HepG2 (cell line): ENCODE measurements around the gene PLEKHN1. TPM values are rescaled to one million over a fixed set of nuclear protein-coding genes. Genes with fewer than 3 reads are reported as not detected.

Experiments
- AGO1 ChIP-seq: fragments of 200-400 bp; formaldehyde crosslinking; IDR thresholded peaks from 2 replicates; pipeline ENCODE4 v1.6.1; 2017; ENCODE audit warnings: mild to moderate bottlenecking, low read depth, low read length, moderate library complexity; ENCODE audit not compliant: poor library complexity, severe bottlenecking
- ATF7 ChIP-seq, 2 experiments: fragments of 450-650 bp in 1 of 2; sonication (generic) in 1 of 2; formaldehyde crosslinking in 1 of 2; IDR thresholded peaks; 2 replicates each; pipeline versions ENCODE4 v1.4.0 to v1.6.1; 2016 to 2020; ENCODE audit warnings: antibody characterized with exemption in 1 of 2, mild to moderate bottlenecking in 1 of 2, missing genetic modification reagents in 1 of 2
- EZH2 ChIP-seq: conservative IDR thresholded peaks from 2 replicates; pipeline ENCODE4 v1.6.1; 2012; ENCODE audit warnings: mild to moderate bottlenecking, low read depth, low read length, moderate library complexity
- HES4 ChIP-seq: sonication (generic); formaldehyde crosslinking; IDR thresholded peaks from 2 replicates; pipeline ENCODE4 v1.9.0; 2021; ENCODE audit warnings: mild to moderate bottlenecking, missing genetic modification reagents, borderline replicate concordance
- NFKBIZ ChIP-seq: IDR thresholded peaks from 2 replicates; pipeline ENCODE4 v1.6.1; 2018; ENCODE audit warnings: missing genetic modification reagents, missing compliant biosample characterization
- PCBP1 ChIP-seq: fragments of 200-400 bp; formaldehyde crosslinking; IDR thresholded peaks from 2 replicates; pipeline ENCODE4 v1.6.1; 2017; ENCODE audit warnings: mild to moderate bottlenecking, low read depth, low read length, borderline replicate concordance
- SRY ChIP-seq: sonication (generic); formaldehyde crosslinking; IDR thresholded peaks from 2 replicates; pipeline ENCODE4 v1.8.0; 2022; ENCODE audit warnings: mild to moderate bottlenecking, missing genetic modification reagents
- ZNF138 ChIP-seq: sonication (generic); formaldehyde crosslinking; IDR thresholded peaks from 2 replicates; pipeline ENCODE4 v1.5.0; 2020; ENCODE audit warnings: mild to moderate bottlenecking, low read depth, missing genetic modification reagents
- ZNF33A ChIP-seq: sonication (generic); formaldehyde crosslinking; IDR thresholded peaks from 2 replicates; pipeline ENCODE4 v1.5.1; 2020; ENCODE audit warnings: missing genetic modification reagents, mild to moderate bottlenecking, moderate library complexity, borderline replicate concordance
- ZNF598 ChIP-seq: sonication (generic); formaldehyde crosslinking; IDR thresholded peaks from 2 replicates; pipeline ENCODE4 v1.5.1; 2020; ENCODE audit warnings: mild to moderate bottlenecking, missing genetic modification reagents, borderline replicate concordance
- ZNF746 ChIP-seq: sonication (generic); formaldehyde crosslinking; IDR thresholded peaks from 2 replicates; pipeline ENCODE4 v1.8.0; 2022; ENCODE audit warnings: mild to moderate bottlenecking, missing genetic modification reagents
- ZSCAN29 ChIP-seq: sonication (generic); formaldehyde crosslinking; conservative IDR thresholded peaks from 2 replicates; pipeline ENCODE4 v1.4.0; 2020; ENCODE audit warnings: mild to moderate bottlenecking, missing genetic modification reagents
- polyA plus RNA-seq, 8 experiments: library from polyadenylated mRNA; depleted of rRNA in 3 of 8; stranded (reverse) in 7 of 8; unstranded in 1 of 8; fragments of >200 nt; fragmentation: Illumina TruSeq in 4 of 8; extraction: Trizol in 4 of 8; gene quantifications; 2 replicates each; pipeline versions ENCODE4 v1.2.1 to v1.2.3, GENCODE V29; 2011 to 2016; ENCODE audit warnings: low read depth in 4 of 8, missing spikeins in 1 of 8, mixed read lengths in 1 of 8; ENCODE audit not compliant: insufficient read depth in 1 of 8
- total RNA-seq, 5 experiments: library from RNA; depleted of rRNA; stranded (reverse); fragments of >200 nt; fragmentation: Illumina TruSeq; extraction: Trizol; gene quantifications; 2 replicates each; pipeline ENCODE4 v1.2.3, GENCODE V29; 2016; ENCODE audit warnings: low read depth in 1 of 5
- TF ChIP-seq, protein P1 (sequence below): sonication (generic); formaldehyde crosslinking; IDR thresholded peaks from 2 replicates; pipeline ENCODE4 v1.5.0; 2020; ENCODE audit warnings: missing genetic modification reagents, mild to moderate bottlenecking, borderline replicate concordance
- TF ChIP-seq, protein P2 (sequence below): sonication (generic); formaldehyde crosslinking; IDR thresholded peaks from 2 replicates; pipeline ENCODE4 v1.5.1; 2020; ENCODE audit warnings: mild to moderate bottlenecking, missing genetic modification reagents, moderate library complexity
- TF ChIP-seq, protein P3 (sequence below): sonication (generic); formaldehyde crosslinking; IDR thresholded peaks from 2 replicates; pipeline ENCODE4 v1.4.0; 2020; ENCODE audit warnings: missing genetic modification reagents
- TF ChIP-seq, protein P4 (sequence below): sonication (generic); formaldehyde crosslinking; IDR thresholded peaks from 2 replicates; pipeline ENCODE4 v1.4.0; 2020; ENCODE audit warnings: mild to moderate bottlenecking, missing genetic modification reagents
- TF ChIP-seq, protein P5 (sequence below): sonication (generic); formaldehyde crosslinking; IDR thresholded peaks from 2 replicates; pipeline ENCODE4 v1.9.0; 2022; ENCODE audit warnings: missing genetic modification reagents, mild to moderate bottlenecking, borderline replicate concordance
- TF ChIP-seq, protein P6 (sequence below): sonication (generic); formaldehyde crosslinking; IDR thresholded peaks from 2 replicates; pipeline ENCODE4 v1.4.0; 2020; ENCODE audit warnings: missing genetic modification reagents; ENCODE audit errors: not compliant biosample characterization
- TF ChIP-seq, protein P7 (sequence below): sonication (generic); formaldehyde crosslinking; IDR thresholded peaks from 2 replicates; pipeline ENCODE4 v1.4.0; 2020; ENCODE audit warnings: mild to moderate bottlenecking, missing genetic modification reagents, borderline replicate concordance

Gene PLEKHN1
- total and polyA plus RNA-seq, 2 of the 13 experiments (the other 11 are each of a cell fraction or from before 2014, with no cell fraction given): 0.42 to 0.58 TPM

DNA sequence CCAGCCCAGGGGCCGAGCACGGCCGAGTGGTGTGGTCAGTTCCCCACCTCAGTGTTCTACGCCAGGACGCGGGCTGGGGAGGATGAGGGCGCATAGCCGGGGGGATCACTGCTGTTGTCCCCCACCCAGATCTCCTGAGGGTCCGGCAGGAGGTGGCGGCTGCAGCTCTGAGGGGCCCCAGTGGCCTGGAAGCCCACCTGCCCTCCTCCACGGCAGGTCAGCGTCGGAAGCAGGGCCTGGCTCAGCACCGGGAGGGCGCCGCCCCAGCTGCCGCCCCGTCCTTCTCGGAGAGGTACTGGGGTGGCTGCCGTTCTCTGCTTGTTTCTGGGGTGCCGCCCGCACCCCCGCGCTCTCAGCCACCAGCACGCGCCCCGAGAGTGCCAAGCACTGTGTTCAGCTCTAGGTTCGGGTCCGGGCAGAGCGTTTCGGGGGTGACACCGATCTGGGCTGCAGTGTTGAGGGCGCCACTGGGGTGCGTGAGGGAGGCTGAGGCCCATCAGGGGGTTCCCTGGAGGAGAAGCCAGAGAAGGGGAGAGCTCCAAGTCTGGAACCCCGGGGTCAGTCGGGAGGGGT, 25.2 kb upstream of the PLEKHN1 start (continued):
- TF ChIP-seq HES4 (CRISPR knock-in tag): 0 out of 2 replicates have a peak, but pooled peaks have one; percentile 19
- TF ChIP-seq, protein P1, sequence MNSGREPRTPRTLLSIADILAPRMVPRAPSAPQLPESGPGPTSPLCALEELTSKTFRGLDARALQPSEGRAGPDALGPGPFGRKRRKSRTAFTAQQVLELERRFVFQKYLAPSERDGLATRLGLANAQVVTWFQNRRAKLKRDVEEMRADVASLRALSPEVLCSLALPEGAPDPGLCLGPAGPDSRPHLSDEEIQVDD (CRISPR knock-in tag): no peak
- 0 out of 2 replicates have a peak, but pooled peaks have one; percentile 15 for TF ChIP-seq ZNF598
- TF ChIP-seq, protein P2, sequence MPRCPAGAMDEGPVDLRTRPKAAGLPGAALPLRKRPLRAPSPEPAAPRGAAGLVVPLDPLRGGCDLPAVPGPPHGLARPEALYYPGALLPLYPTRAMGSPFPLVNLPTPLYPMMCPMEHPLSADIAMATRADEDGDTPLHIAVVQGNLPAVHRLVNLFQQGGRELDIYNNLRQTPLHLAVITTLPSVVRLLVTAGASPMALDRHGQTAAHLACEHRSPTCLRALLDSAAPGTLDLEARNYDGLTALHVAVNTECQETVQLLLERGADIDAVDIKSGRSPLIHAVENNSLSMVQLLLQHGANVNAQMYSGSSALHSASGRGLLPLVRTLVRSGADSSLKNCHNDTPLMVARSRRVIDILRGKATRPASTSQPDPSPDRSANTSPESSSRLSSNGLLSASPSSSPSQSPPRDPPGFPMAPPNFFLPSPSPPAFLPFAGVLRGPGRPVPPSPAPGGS (CRISPR knock-in tag): no peak
- no peak for TF ChIP-seq ZNF33A
- TF ChIP-seq, protein P3, sequence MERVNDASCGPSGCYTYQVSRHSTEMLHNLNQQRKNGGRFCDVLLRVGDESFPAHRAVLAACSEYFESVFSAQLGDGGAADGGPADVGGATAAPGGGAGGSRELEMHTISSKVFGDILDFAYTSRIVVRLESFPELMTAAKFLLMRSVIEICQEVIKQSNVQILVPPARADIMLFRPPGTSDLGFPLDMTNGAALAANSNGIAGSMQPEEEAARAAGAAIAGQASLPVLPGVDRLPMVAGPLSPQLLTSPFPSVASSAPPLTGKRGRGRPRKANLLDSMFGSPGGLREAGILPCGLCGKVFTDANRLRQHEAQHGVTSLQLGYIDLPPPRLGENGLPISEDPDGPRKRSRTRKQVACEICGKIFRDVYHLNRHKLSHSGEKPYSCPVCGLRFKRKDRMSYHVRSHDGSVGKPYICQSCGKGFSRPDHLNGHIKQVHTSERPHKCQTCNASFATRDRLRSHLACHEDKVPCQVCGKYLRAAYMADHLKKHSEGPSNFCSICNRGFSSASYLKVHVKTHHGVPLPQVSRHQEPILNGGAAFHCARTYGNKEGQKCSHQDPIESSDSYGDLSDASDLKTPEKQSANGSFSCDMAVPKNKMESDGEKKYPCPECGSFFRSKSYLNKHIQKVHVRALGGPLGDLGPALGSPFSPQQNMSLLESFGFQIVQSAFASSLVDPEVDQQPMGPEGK (CRISPR knock-in tag): 0 out of 2 replicates have a peak, but pooled peaks have one; percentile 14
- no peak for TF ChIP-seq ZNF746 (CRISPR knock-in tag)
- TF ChIP-seq NFKBIZ (CRISPR knock-in tag): no peak
- TF ChIP-seq, protein P4, sequence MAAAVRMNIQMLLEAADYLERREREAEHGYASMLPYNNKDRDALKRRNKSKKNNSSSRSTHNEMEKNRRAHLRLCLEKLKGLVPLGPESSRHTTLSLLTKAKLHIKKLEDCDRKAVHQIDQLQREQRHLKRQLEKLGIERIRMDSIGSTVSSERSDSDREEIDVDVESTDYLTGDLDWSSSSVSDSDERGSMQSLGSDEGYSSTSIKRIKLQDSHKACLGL (CRISPR knock-in tag): no peak; the same call in 1 of the 2 replicates
- 0 out of 2 replicates have a peak, but pooled peaks have one; percentile 73 for TF ChIP-seq EZH2
- TF ChIP-seq ZSCAN29: 0 out of 2 replicates have a peak, but pooled peaks have one; percentile 13
- TF ChIP-seq, protein P5, sequence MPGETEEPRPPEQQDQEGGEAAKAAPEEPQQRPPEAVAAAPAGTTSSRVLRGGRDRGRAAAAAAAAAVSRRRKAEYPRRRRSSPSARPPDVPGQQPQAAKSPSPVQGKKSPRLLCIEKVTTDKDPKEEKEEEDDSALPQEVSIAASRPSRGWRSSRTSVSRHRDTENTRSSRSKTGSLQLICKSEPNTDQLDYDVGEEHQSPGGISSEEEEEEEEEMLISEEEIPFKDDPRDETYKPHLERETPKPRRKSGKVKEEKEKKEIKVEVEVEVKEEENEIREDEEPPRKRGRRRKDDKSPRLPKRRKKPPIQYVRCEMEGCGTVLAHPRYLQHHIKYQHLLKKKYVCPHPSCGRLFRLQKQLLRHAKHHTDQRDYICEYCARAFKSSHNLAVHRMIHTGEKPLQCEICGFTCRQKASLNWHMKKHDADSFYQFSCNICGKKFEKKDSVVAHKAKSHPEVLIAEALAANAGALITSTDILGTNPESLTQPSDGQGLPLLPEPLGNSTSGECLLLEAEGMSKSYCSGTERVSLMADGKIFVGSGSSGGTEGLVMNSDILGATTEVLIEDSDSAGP (CRISPR knock-in tag): no peak
- TF ChIP-seq ATF7 (IDR thresholded peaks at IDR 0.05): no peak
- TF ChIP-seq ATF7 (CRISPR knock-in tag; IDR thresholded peaks at IDR 0.05): 0 out of 2 replicates have a peak, but pooled peaks have one; percentile 39
- no peak for TF ChIP-seq SRY (CRISPR knock-in tag)
- no peak for TF ChIP-seq ZNF138 (CRISPR knock-in tag)
- TF ChIP-seq, protein P6, sequence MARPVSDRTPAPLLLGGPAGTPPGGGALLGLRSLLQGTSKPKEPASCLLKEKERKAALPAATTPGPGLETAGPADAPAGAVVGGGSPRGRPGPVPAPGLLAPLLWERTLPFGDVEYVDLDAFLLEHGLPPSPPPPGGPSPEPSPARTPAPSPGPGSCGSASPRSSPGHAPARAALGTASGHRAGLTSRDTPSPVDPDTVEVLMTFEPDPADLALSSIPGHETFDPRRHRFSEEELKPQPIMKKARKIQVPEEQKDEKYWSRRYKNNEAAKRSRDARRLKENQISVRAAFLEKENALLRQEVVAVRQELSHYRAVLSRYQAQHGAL: no peak
- TF ChIP-seq AGO1: peak; percentile 10
- TF ChIP-seq, protein P7, sequence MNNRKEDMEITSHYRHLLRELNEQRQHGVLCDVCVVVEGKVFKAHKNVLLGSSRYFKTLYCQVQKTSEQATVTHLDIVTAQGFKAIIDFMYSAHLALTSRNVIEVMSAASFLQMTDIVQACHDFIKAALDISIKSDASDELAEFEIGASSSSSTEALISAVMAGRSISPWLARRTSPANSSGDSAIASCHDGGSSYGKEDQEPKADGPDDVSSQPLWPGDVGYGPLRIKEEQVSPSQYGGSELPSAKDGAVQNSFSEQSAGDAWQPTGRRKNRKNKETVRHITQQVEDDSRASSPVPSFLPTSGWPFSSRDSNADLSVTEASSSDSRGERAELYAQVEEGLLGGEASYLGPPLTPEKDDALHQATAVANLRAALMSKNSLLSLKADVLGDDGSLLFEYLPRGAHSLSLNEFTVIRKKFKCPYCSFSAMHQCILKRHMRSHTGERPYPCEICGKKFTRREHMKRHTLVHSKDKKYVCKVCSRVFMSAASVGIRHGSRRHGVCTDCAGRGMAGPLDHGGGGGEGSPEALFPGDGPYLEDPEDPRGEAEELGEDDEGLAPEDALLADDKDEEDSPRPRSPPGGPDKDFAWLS: no peak
- 0 out of 2 replicates have a peak, but pooled peaks have one; percentile 32 for TF ChIP-seq PCBP1
